Measurements from ENCODE around the gene GTF2A1L.

Gene GTF2A1L

DNA sequence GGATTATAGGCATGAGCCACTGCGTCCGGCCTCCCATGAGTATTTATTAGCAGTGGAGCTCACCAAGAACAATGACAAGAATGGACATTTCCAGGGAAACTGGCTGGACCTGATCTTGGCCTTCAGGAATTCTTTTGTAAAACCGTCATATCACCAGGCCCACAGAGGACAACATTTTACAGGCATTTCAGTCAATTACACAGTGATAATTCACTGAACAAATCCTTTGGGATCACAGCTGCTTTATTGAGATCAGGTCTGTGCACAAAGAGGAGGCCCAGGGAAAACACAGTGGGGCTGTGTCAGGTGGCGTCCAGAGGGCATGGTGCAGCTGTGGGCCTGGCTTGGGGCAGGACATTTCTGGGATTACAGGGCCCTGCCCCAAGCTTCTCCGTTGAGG, 30.1 kb upstream of the GTF2A1L start:
- no peaks in the 10 kb centered on the region for H3K9me2 ChIP-seq (replicated peaks; ENCODE audit: insufficient read depth, low read length)
- H3K27ac ChIP-seq (ENCODE audit: low read depth, low read length): no peak overlapping the region
- no peak overlapping the region for H2AFZ ChIP-seq (ENCODE audit: low read depth, low read length, severe bottlenecking)
- H3K4me2 ChIP-seq (ENCODE audit: low read depth, low read length, poor library complexity, severe bottlenecking): no peak overlapping the region
- no peak overlapping the region for H3K4me3 ChIP-seq (ENCODE audit: insufficient read depth, low read length, poor library complexity, severe bottlenecking)
- no peaks in the 10 kb centered on the region for H3K9me3 ChIP-seq (ENCODE audit: insufficient read depth, low read length)
- H3K79me2 ChIP-seq (ENCODE audit: insufficient read depth, low read length): no peaks in the 10 kb centered on the region
- no peak overlapping the region for H3K9ac ChIP-seq (ENCODE audit: low read length)
- no peaks in the 10 kb centered on the region for H3K27me3 ChIP-seq (ENCODE audit: low read length)
- H4K20me1 ChIP-seq (ENCODE audit: low read depth, low read length): no peaks in the 10 kb centered on the region
- TF ChIP-seq, protein P1, sequence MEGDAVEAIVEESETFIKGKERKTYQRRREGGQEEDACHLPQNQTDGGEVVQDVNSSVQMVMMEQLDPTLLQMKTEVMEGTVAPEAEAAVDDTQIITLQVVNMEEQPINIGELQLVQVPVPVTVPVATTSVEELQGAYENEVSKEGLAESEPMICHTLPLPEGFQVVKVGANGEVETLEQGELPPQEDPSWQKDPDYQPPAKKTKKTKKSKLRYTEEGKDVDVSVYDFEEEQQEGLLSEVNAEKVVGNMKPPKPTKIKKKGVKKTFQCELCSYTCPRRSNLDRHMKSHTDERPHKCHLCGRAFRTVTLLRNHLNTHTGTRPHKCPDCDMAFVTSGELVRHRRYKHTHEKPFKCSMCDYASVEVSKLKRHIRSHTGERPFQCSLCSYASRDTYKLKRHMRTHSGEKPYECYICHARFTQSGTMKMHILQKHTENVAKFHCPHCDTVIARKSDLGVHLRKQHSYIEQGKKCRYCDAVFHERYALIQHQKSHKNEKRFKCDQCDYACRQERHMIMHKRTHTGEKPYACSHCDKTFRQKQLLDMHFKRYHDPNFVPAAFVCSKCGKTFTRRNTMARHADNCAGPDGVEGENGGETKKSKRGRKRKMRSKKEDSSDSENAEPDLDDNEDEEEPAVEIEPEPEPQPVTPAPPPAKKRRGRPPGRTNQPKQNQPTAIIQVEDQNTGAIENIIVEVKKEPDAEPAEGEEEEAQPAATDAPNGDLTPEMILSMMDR (IDR thresholded peaks at IDR 0.05; ENCODE audit: insufficient read depth, low read length, poor library complexity, severe bottlenecking): no peak
- TF ChIP-seq EZH2phosphoT487 (conservative IDR thresholded peaks at IDR 0.05; ENCODE audit: low read length): no peak
- no peaks in the 10 kb centered on the region for H3F3A ChIP-seq (ENCODE audit: insufficient read depth)
- no peaks in the 10 kb centered on the region for H3K36me3 ChIP-seq (ENCODE audit: low read length)

DNA sequence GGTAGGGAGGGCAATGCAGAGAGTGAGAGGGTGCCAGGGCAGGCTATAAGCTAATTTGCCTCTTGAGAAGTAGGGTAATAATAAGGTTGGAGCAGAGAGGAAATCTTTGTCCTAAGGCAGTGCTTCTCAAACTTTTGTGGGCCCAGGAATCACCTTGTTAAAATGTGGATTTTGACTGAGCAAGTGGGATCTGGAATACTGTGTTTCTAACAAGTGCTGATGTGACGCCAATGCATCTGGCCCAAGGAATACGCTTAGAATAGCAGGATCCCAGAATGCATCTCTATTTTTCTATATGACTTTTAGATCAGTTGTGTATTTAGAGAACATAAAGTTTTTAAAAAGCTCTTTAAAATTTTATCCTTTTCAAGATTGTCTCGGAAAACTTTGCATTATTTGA, 29.7 kb upstream of the GTF2A1L start:
- Histone ChIP-seq H3K79me2 (ENCODE audit: insufficient read depth, low read length) (no peaks in the 10 kb centered on the region), H2AFZ (ENCODE audit: low read depth, low read length, severe bottlenecking) (no peak overlapping the region), H3K27me3 (ENCODE audit: low read length) (no peaks in the 10 kb centered on the region), H3K4me2 (ENCODE audit: low read depth, low read length, poor library complexity, severe bottlenecking) (no peak overlapping the region), H3K27ac (ENCODE audit: low read depth, low read length) (no peak overlapping the region), H3K9me3 (ENCODE audit: insufficient read depth, low read length) (no peaks in the 10 kb centered on the region), H3K4me3 (ENCODE audit: insufficient read depth, low read length, poor library complexity, severe bottlenecking) (no peak overlapping the region), H3F3A (ENCODE audit: insufficient read depth) (no peaks in the 10 kb centered on the region), H3K36me3 (ENCODE audit: low read length) (no peaks in the 10 kb centered on the region), H3K9ac (ENCODE audit: low read length) (no peak overlapping the region), H3K9me2 (replicated peaks; ENCODE audit: insufficient read depth, low read length) (no peaks in the 10 kb centered on the region), H4K20me1 (ENCODE audit: low read depth, low read length) (no peaks in the 10 kb centered on the region)
- TF ChIP-seq EZH2phosphoT487 (conservative IDR thresholded peaks at IDR 0.05; ENCODE audit: low read length): no peak
- TF ChIP-seq, protein P1 (IDR thresholded peaks at IDR 0.05; ENCODE audit: insufficient read depth, low read length, poor library complexity, severe bottlenecking): no peak

DNA sequence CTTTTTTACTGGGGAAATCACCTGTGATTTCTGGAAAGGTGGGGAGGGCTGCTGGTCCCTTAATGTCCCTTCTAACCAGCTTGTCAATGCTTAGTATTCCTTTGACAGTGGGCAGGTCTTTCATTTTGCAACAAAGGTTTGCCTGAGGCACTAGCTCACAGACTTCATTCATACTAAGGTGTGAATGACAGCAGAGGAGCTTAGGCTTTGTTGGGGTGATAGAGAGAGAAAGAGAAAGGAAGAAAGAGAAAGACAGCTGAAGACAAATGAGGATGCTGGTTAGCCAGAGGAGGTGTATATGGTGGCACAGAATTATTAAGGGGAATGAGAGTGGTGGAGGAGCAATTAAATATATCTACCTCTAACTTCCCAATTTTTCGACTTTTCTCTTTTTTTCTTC, 28.9 kb upstream of the GTF2A1L start:
- Histone ChIP-seq H4K20me1 (ENCODE audit: low read depth, low read length) (no peaks in the 10 kb centered on the region), H3K79me2 (ENCODE audit: insufficient read depth, low read length) (no peaks in the 10 kb centered on the region), H3F3A (ENCODE audit: insufficient read depth) (no peaks in the 10 kb centered on the region), H3K36me3 (ENCODE audit: low read length) (no peaks in the 10 kb centered on the region), H2AFZ (ENCODE audit: low read depth, low read length, severe bottlenecking) (no peak overlapping the region), H3K27me3 (ENCODE audit: low read length) (no peaks in the 10 kb centered on the region), H3K9me2 (replicated peaks; ENCODE audit: insufficient read depth, low read length) (no peaks in the 10 kb centered on the region), H3K27ac (ENCODE audit: low read depth, low read length) (no peak overlapping the region), H3K9me3 (ENCODE audit: insufficient read depth, low read length) (no peaks in the 10 kb centered on the region), H3K4me3 (ENCODE audit: insufficient read depth, low read length, poor library complexity, severe bottlenecking) (no peak overlapping the region), H3K4me2 (ENCODE audit: low read depth, low read length, poor library complexity, severe bottlenecking) (no peak overlapping the region), H3K9ac (ENCODE audit: low read length) (no peak overlapping the region)
- TF ChIP-seq, protein P1 (IDR thresholded peaks at IDR 0.05; ENCODE audit: insufficient read depth, low read length, poor library complexity, severe bottlenecking): no peak
- TF ChIP-seq EZH2phosphoT487 (conservative IDR thresholded peaks at IDR 0.05; ENCODE audit: low read length): no peak

Measured in SU-DHL-6 (cell line).